HepG2 (cell line): ENCODE results near the gene TSSK3. TPM values are rescaled to one million over a fixed set of nuclear protein-coding genes. Genes with fewer than 3 reads are reported as not detected.

Experiments
- ERF ChIP-seq: IDR thresholded peaks from 2 replicates; pipeline ENCODE4 v1.6.1; 2018; ENCODE audit warnings: missing biosample characterization, missing genetic modification reagents
- MAFF ChIP-seq: IDR thresholded peaks from 2 replicates; pipeline ENCODE4 v1.6.1; 2011; ENCODE audit warnings: low read depth, low read length, improper control_type of control experiment
- MAFG ChIP-seq: sonication (generic); formaldehyde crosslinking; IDR thresholded peaks from 2 replicates; pipeline ENCODE4 v1.5.1; 2020; ENCODE audit warnings: mild to moderate bottlenecking, missing genetic modification reagents
- NFATC3 ChIP-seq: sonication (generic); formaldehyde crosslinking; IDR thresholded peaks from 2 replicates; pipeline ENCODE4 v1.5.1; 2020; ENCODE audit warnings: mild to moderate bottlenecking, missing genetic modification reagents
- NRL ChIP-seq: sonication (generic); formaldehyde crosslinking; IDR thresholded peaks from 2 replicates; pipeline ENCODE4 v1.5.0; 2020; ENCODE audit warnings: missing genetic modification reagents, mild to moderate bottlenecking, moderate library complexity, borderline replicate concordance
- RBAK ChIP-seq: sonication (generic); formaldehyde crosslinking; IDR thresholded peaks from 2 replicates; pipeline ENCODE4 v1.5.1; 2020; ENCODE audit warnings: mild to moderate bottlenecking, missing genetic modification reagents
- TAF1 ChIP-seq: sonication (generic); formaldehyde crosslinking; IDR thresholded peaks from 2 replicates; pipeline ENCODE4 v1.4.0; 2020; ENCODE audit warnings: missing genetic modification reagents
- TCF7L2 ChIP-seq: IDR thresholded peaks from 2 replicates; pipeline ENCODE4 v1.6.1; 2011; ENCODE audit warnings: mild to moderate bottlenecking, low read depth, low read length, moderate library complexity
- TEAD3 ChIP-seq: optimal IDR thresholded peaks from 2 replicates; pipeline ENCODE3; 2016; ENCODE audit warnings: borderline replicate concordance
- ZBTB38 ChIP-seq: sonication (generic); formaldehyde crosslinking; IDR thresholded peaks from 2 replicates; pipeline ENCODE4 v1.5.1; 2020; ENCODE audit warnings: mild to moderate bottlenecking, missing genetic modification reagents
- ZNF143 ChIP-seq: sonication (generic); formaldehyde crosslinking; IDR thresholded peaks from 2 replicates; pipeline ENCODE4 v1.4.0; 2020; ENCODE audit warnings: missing genetic modification reagents
- ZNF256 ChIP-seq: sonication (generic); formaldehyde crosslinking; conservative IDR thresholded peaks from 2 replicates; pipeline ENCODE4 v1.4.0; 2020; ENCODE audit warnings: missing genetic modification reagents
- ZNF326 ChIP-seq: sonication (generic); formaldehyde crosslinking; IDR thresholded peaks from 2 replicates; pipeline ENCODE4 v1.4.0; 2020; ENCODE audit warnings: missing genetic modification reagents, borderline replicate concordance
- ZNF350 ChIP-seq: sonication (generic); formaldehyde crosslinking; IDR thresholded peaks from 2 replicates; pipeline ENCODE4 v1.4.0; 2020; ENCODE audit warnings: mild to moderate bottlenecking, low read depth, missing genetic modification reagents, borderline replicate concordance
- ZNF441 ChIP-seq: sonication (generic); formaldehyde crosslinking; IDR thresholded peaks from 2 replicates; pipeline ENCODE4 v1.7.0; 2021; ENCODE audit warnings: missing genetic modification reagents, borderline replicate concordance
- ZNF484 ChIP-seq: sonication (generic); formaldehyde crosslinking; IDR thresholded peaks from 2 replicates; pipeline ENCODE4 v1.5.1; 2020; ENCODE audit warnings: mild to moderate bottlenecking, low read depth, missing genetic modification reagents, borderline replicate concordance
- ZNF546 ChIP-seq: sonication (generic); formaldehyde crosslinking; conservative IDR thresholded peaks from 2 replicates; pipeline ENCODE4 v1.8.1; 2023; ENCODE audit warnings: mild to moderate bottlenecking, missing genetic modification reagents
- ZNF781 ChIP-seq: sonication (generic); formaldehyde crosslinking; IDR thresholded peaks from 2 replicates; pipeline ENCODE4 v1.5.1; 2020; ENCODE audit warnings: borderline replicate concordance, mild to moderate bottlenecking, missing genetic modification reagents; ENCODE audit errors: not compliant biosample characterization
- polyA plus RNA-seq, 8 experiments: library from polyadenylated mRNA; depleted of rRNA in 3 of 8; stranded (reverse) in 7 of 8; unstranded in 1 of 8; fragments of >200 nt; fragmentation: Illumina TruSeq in 4 of 8; extraction: Trizol in 4 of 8; gene quantifications; 2 replicates each; pipeline versions ENCODE4 v1.2.1 to v1.2.3, GENCODE V29; 2011 to 2016; ENCODE audit warnings: low read depth in 4 of 8, missing spikeins in 1 of 8, mixed read lengths in 1 of 8; ENCODE audit not compliant: insufficient read depth in 1 of 8
- total RNA-seq, 5 experiments: library from RNA; depleted of rRNA; stranded (reverse); fragments of >200 nt; fragmentation: Illumina TruSeq; extraction: Trizol; gene quantifications; 2 replicates each; pipeline ENCODE4 v1.2.3, GENCODE V29; 2016; ENCODE audit warnings: low read depth in 1 of 5
- TF ChIP-seq, protein P1 (sequence below): sonication (generic); formaldehyde crosslinking; IDR thresholded peaks from 2 replicates; pipeline ENCODE4 v1.5.1; 2020; ENCODE audit warnings: mild to moderate bottlenecking, missing genetic modification reagents, moderate library complexity
- TF ChIP-seq, protein P2 (sequence below): sonication (generic); formaldehyde crosslinking; IDR thresholded peaks from 2 replicates; pipeline ENCODE4 v1.4.0; 2020; ENCODE audit warnings: missing genetic modification reagents, borderline replicate concordance
- TF ChIP-seq, protein P3 (sequence below): sonication (generic); formaldehyde crosslinking; IDR thresholded peaks from 2 replicates; pipeline ENCODE4 v1.4.0; 2020; ENCODE audit warnings: missing genetic modification reagents

Gene TSSK3
- total and polyA plus RNA-seq, 2 of the 13 experiments (the other 11 are each of a cell fraction or from before 2014, with no cell fraction given), result 1.0 to 1.1 TPM

- TF ChIP-seq, protein P1, sequence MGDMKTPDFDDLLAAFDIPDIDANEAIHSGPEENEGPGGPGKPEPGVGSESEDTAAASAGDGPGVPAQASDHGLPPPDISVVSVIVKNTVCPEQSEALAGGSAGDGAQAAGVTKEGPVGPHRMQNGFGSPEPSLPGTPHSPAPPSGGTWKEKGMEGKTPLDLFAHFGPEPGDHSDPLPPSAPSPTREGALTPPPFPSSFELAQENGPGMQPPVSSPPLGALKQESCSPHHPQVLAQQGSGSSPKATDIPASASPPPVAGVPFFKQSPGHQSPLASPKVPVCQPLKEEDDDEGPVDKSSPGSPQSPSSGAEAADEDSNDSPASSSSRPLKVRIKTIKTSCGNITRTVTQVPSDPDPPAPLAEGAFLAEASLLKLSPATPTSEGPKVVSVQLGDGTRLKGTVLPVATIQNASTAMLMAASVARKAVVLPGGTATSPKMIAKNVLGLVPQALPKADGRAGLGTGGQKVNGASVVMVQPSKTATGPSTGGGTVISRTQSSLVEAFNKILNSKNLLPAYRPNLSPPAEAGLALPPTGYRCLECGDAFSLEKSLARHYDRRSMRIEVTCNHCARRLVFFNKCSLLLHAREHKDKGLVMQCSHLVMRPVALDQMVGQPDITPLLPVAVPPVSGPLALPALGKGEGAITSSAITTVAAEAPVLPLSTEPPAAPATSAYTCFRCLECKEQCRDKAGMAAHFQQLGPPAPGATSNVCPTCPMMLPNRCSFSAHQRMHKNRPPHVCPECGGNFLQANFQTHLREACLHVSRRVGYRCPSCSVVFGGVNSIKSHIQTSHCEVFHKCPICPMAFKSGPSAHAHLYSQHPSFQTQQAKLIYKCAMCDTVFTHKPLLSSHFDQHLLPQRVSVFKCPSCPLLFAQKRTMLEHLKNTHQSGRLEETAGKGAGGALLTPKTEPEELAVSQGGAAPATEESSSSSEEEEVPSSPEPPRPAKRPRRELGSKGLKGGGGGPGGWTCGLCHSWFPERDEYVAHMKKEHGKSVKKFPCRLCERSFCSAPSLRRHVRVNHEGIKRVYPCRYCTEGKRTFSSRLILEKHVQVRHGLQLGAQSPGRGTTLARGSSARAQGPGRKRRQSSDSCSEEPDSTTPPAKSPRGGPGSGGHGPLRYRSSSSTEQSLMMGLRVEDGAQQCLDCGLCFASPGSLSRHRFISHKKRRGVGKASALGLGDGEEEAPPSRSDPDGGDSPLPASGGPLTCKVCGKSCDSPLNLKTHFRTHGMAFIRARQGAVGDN, result no peak; the same call in 1 of the 2 replicates
- TF ChIP-seq RBAK (CRISPR knock-in tag) (no peak), ZNF143 (CRISPR knock-in tag) (no peak), ZNF441 (CRISPR knock-in tag) (no peak), TCF7L2 (no peak), ZNF546 (CRISPR knock-in tag) (no peak), NRL (CRISPR knock-in tag) (peak; percentile 47; the same call in 1 of the 2 replicates), ZNF781 (CRISPR knock-in tag) (peak; percentile 22), MAFF (no peak), TEAD3 (CRISPR knock-in tag) (no peak), TAF1 (CRISPR knock-in tag) (0 out of 2 replicates have a peak, but pooled peaks have one; percentile 11), ZBTB38 (CRISPR knock-in tag) (0 out of 2 replicates have a peak, but pooled peaks have one; percentile 6), ZNF484 (CRISPR knock-in tag) (no peak), ZNF350 (CRISPR knock-in tag) (no peak), ZNF326 (CRISPR knock-in tag) (no peak), ZNF256 (no peak), NFATC3 (CRISPR knock-in tag) (no peak), ERF (CRISPR knock-in tag) (no peak), MAFG (no peak)
- TF ChIP-seq, protein P2, sequence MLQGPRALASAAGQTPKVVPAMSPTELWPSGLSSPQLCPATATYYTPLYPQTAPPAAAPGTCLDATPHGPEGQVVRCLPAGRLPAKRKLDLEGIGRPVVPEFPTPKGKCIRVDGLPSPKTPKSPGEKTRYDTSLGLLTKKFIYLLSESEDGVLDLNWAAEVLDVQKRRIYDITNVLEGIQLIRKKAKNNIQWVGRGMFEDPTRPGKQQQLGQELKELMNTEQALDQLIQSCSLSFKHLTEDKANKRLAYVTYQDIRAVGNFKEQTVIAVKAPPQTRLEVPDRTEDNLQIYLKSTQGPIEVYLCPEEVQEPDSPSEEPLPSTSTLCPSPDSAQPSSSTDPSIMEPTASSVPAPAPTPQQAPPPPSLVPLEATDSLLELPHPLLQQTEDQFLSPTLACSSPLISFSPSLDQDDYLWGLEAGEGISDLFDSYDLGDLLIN, result no peak
- TF ChIP-seq, protein P3, sequence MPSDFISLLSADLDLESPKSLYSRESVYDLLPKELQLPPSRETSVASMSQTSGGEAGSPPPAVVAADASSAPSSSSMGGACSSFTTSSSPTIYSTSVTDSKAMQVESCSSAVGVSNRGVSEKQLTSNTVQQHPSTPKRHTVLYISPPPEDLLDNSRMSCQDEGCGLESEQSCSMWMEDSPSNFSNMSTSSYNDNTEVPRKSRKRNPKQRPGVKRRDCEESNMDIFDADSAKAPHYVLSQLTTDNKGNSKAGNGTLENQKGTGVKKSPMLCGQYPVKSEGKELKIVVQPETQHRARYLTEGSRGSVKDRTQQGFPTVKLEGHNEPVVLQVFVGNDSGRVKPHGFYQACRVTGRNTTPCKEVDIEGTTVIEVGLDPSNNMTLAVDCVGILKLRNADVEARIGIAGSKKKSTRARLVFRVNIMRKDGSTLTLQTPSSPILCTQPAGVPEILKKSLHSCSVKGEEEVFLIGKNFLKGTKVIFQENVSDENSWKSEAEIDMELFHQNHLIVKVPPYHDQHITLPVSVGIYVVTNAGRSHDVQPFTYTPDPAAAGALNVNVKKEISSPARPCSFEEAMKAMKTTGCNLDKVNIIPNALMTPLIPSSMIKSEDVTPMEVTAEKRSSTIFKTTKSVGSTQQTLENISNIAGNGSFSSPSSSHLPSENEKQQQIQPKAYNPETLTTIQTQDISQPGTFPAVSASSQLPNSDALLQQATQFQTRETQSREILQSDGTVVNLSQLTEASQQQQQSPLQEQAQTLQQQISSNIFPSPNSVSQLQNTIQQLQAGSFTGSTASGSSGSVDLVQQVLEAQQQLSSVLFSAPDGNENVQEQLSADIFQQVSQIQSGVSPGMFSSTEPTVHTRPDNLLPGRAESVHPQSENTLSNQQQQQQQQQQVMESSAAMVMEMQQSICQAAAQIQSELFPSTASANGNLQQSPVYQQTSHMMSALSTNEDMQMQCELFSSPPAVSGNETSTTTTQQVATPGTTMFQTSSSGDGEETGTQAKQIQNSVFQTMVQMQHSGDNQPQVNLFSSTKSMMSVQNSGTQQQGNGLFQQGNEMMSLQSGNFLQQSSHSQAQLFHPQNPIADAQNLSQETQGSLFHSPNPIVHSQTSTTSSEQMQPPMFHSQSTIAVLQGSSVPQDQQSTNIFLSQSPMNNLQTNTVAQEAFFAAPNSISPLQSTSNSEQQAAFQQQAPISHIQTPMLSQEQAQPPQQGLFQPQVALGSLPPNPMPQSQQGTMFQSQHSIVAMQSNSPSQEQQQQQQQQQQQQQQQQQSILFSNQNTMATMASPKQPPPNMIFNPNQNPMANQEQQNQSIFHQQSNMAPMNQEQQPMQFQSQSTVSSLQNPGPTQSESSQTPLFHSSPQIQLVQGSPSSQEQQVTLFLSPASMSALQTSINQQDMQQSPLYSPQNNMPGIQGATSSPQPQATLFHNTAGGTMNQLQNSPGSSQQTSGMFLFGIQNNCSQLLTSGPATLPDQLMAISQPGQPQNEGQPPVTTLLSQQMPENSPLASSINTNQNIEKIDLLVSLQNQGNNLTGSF (CRISPR knock-in tag), result no peak
These were observed 10.0 kb upstream of the TSSK3 start (continued) for GRCh38 chr1:32352239-32352745.
